AG04450 (cell line): Measurements from ENCODE around the gene KCNIP1. TPM values are rescaled to one million over a fixed set of nuclear protein-coding genes. Genes with fewer than 3 reads are reported as not detected.

Experiments
- CTCF ChIA-PET: fragments of 300-600, 350-600 bp; formaldehyde crosslinking; extraction: SDS; loops from one replicate; lab custom pipeline; 2022; ENCODE audit warnings: antibody characterized with exemption, inconsistent platforms; lab: Charles Lee
- POLR2A ChIA-PET: fragments of 350-600 bp; formaldehyde crosslinking; extraction: SDS; loops from one replicate; lab custom pipeline; 2021; ENCODE audit warnings: antibody characterized with exemption, inconsistent platforms; lab: Yijun Ruan, JAX
- DNase-seq: peaks from one replicate; pipeline ENCODE4 v3.0.0-alpha.2; 2011; ENCODE audit warnings: low read depth, low spot score
- H3K27ac ChIP-seq: one replicate; pipeline ENCODE4 v1.5.1; 2012; ENCODE audit warnings: low read depth, low read length, control low read depth
- H3K27me3 ChIP-seq: one replicate; pipeline ENCODE4 v1.6.0; 2012; ENCODE audit warnings: low read length; ENCODE audit not compliant: control insufficient read depth, insufficient read depth
- H3K4me3 ChIP-seq: 2 replicates; pipeline ENCODE4 v1.5.1; 2011; ENCODE audit warnings: mild to moderate bottlenecking, low read depth, low read length, control low read depth
- H3K9me3 ChIP-seq: 2 replicates; pipeline ENCODE4 v1.5.1; 2012; ENCODE audit warnings: low read length; ENCODE audit not compliant: control insufficient read depth, insufficient read depth
- polyA plus RNA-seq: library from polyadenylated mRNA; depleted of rRNA; stranded (reverse); fragments of >200 nt; gene quantifications from 2 replicates; pipeline ENCODE4 v1.2.3, GENCODE V29; 2011
- TF ChIP-seq, protein P1 (sequence below): IDR thresholded peaks from 2 replicates; pipeline ENCODE4 v1.5.1; 2011; ENCODE audit warnings: low read depth, low read length, control low read depth, inconsistent platforms

Gene KCNIP1
- polyA plus RNA-seq, 1 experiment = not detected

DNA sequence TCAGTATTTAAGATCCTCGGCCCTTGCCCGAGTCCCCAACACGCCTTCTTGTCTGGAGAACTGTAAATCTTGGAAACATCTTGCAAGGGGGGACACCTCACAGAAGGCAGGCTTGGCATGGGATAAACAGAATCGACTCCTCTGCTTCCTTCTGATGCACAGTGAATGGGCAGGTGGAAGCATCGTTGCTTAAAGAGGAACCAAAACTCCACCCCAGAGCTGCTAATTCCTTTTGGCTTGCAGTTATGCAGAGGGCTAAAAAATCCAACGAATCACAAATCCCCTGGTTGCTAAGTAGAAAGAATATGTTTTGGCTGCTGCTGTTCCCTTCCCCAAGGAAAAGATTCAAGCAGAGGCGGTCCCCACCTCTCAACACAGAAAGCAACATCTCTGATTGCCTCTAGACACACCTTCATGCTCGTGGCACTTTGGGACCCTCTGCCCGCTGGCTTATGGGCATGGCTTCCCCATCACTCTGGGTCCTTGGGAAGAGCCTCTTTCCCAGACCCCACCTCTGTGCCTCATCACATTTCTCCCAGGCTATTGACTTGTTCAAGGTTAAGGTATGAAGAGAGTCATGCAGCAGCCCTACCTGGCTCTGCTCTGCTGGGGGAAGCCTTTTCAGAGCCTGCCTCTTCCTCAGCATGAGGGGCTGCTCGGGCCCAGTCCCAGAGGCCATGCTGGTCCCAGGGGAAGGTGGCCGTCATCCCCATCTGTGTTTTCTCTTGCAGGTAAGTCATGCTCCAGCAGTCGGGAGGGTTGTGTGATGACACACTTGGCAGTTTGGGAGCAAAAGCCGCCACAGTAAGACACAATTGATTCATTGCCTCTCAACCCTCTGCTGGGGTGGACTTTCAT lies 137.1 kb downstream of the KCNIP1 start:
- ChIA-PET POLR2A (no interaction called here), CTCF (interaction anchor here (0.9 kb wide), 1 partner anchor 12 kb away, joined by 3 read pairs; no protein-coding TSS in a partner anchor)
- Histone ChIP-seq H3K4me3 (no peak overlapping the region), H3K27ac (no peak overlapping the region), H3K9me3 (no peaks in the 10 kb centered on the region), H3K27me3 (peaks cover 7% of the 10 kb centered on the region)
- DNase-seq = no peak
- TF ChIP-seq, protein P1, sequence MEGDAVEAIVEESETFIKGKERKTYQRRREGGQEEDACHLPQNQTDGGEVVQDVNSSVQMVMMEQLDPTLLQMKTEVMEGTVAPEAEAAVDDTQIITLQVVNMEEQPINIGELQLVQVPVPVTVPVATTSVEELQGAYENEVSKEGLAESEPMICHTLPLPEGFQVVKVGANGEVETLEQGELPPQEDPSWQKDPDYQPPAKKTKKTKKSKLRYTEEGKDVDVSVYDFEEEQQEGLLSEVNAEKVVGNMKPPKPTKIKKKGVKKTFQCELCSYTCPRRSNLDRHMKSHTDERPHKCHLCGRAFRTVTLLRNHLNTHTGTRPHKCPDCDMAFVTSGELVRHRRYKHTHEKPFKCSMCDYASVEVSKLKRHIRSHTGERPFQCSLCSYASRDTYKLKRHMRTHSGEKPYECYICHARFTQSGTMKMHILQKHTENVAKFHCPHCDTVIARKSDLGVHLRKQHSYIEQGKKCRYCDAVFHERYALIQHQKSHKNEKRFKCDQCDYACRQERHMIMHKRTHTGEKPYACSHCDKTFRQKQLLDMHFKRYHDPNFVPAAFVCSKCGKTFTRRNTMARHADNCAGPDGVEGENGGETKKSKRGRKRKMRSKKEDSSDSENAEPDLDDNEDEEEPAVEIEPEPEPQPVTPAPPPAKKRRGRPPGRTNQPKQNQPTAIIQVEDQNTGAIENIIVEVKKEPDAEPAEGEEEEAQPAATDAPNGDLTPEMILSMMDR = no peak

DNA sequence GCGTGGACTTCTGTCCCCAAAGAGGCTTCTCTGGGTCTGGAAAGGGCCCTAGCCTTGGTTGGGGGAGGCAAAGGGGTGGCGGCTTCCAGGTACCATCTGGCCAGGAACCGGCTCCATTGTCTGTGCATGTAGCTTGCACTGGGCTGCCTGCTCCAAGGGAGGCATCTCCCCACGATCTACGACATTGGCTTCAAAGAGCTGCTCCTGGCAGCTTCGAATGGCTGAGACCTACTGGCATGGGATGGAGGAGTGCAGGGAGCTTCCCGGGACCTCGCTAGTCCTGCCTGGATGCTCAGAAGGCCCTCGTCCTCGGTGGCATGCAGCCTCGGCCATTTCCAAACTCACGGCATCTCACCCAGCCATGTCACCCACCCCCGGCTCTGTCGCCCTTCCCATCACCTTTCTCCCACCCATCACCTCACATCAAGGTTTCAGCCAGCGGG lies 137.8 kb downstream of the KCNIP1 start:
- peaks cover 7% of the 10 kb centered on the region for H3K27me3 ChIP-seq
- H3K27ac ChIP-seq = no peak overlapping the region
- DNase-seq = no peak
- CTCF ChIA-PET = no interaction called here
- TF ChIP-seq, protein P1 = no peak
- no peaks in the 10 kb centered on the region for H3K9me3 ChIP-seq
- H3K4me3 ChIP-seq = no peak overlapping the region
- POLR2A ChIA-PET = no interaction called here

DNA sequence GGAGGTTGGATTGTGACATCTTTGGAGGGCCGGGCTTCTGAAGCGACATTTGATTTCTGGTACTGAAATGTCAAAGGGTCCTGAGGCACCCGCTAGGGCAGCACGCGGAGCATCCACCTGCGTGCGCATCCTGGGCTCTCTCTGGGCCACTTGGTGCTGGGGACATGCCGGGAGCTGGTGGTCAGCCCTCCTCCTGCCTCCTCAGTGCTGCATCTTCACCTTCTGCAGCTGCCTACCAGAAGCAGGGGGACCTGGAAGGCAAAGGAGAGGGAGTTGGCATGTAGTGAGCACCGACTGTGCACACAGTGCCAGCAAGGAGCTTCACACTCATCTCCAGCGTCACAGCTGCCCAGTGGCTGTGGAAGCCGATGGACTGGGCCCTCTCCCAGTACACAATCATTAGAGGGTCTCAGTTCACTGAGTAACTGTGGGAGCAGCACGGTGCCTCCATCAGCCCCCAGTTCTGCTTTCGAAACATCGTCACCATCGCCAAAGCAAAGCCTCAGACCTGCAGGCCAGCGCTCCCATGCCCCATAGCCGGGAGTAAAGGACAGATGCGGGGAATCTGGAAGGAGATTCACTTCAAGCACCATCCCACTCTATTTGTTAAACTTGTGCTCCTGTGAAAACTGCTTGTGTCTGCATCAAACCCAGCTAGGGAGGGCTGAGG lies 138.4 kb downstream of the KCNIP1 start:
- CTCF ChIA-PET = no interaction called here
- Histone ChIP-seq H3K4me3 (no peak overlapping the region), H3K27ac (no peak overlapping the region), H3K9me3 (no peaks in the 10 kb centered on the region), H3K27me3 (peaks cover 7% of the 10 kb centered on the region)
- no peak for DNase-seq
- TF ChIP-seq, protein P1 = no peak
- POLR2A ChIA-PET = no interaction called here

DNA sequence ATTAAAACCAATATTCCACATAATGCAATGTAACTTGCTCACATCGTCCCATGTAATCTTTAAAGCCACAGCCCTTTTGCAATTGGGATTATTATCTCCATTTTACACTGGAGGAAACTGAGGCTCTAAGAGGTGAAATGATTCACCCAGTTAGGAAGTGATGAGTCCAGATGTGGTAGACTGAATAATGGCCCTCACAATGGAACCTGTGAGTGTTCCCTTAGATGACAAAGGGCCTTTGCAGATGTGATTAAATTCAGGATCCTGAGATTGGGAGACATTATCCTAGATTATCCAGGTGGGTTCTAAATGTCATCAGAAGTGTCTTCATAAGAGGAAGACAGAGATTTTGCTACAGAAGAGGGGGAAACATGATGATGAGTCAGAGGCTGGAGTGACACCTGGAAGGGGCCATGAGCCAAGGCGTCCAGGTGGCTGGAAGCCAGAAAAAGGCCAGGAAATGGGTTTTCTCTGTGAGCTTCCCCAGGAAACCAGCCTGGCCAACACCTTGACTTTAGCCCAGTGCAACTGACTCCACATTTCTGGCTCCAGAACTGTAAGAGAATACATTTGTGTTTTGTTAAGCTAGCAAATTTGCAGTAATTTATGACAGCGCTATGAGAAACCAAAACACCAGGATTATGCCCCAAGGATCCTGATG lies 139.1 kb downstream of the KCNIP1 start:
- CTCF ChIA-PET = interaction anchor here (1.3 kb wide), 1 partner anchor 8 kb away, joined by 3 read pairs; no protein-coding TSS in a partner anchor
- H3K27ac ChIP-seq = no peak overlapping the region
- no peaks in the 10 kb centered on the region for H3K9me3 ChIP-seq
- no peak overlapping the region for H3K4me3 ChIP-seq
- TF ChIP-seq, protein P1 = no peak
- no peak for DNase-seq
- peaks cover 7% of the 10 kb centered on the region for H3K27me3 ChIP-seq
- POLR2A ChIA-PET = no interaction called here
